K562 (cell line): ENCODE measurements around the gene ZNF69.

ENCODE experiments used
- BRF1 ChIP-seq: IDR thresholded peaks from 3 replicates; pipeline ENCODE4 v1.6.1; 2011; ENCODE audit warnings: borderline replicate concordance, mild to moderate bottlenecking; ENCODE audit not compliant: insufficient read length; ENCODE audit errors: extremely low read depth
- FOXJ3 ChIP-seq: sonication (generic); formaldehyde crosslinking; IDR thresholded peaks from 2 replicates; pipeline ENCODE4 v1.4.0; 2020; ENCODE audit warnings: mild to moderate bottlenecking, missing genetic modification reagents
- POLR2AphosphoS5 ChIP-seq: IDR thresholded peaks from 2 replicates; pipeline ENCODE4 v1.6.1; 2011; ENCODE audit warnings: mild to moderate bottlenecking, low read depth, low read length, moderate library complexity; ENCODE audit not compliant: control insufficient read depth, insufficient read depth

- TF ChIP-seq BRF1 (no peak), POLR2AphosphoS5 (no peak), FOXJ3 (CRISPR knock-in tag) (no peak)
Measured at GRCh38 chr19:11890634-11891033, 3.1 kb downstream of the ZNF69 start.
